ENCODE measurements around the gene ZDHHC14.
"Not testable (repeated sequence)": the region's sequence is repeated elsewhere in the genome, so short reads cannot be mapped to it uniquely, and the experiment has no call there.

Gene ZDHHC14

GRCh38 chr6:157402996-157403685 lies 22.2 kb downstream of the ZDHHC14 start:
- Histone ChIP-seq H3K27ac (no peak overlapping the region), H3K27me3 (replicated peaks) (no peaks in the 10 kb centered on the region), H3K36me3 (replicated peaks) (no peaks in the 10 kb centered on the region), H3K4me3 (ENCODE audit: low read depth, low read length) (no peak overlapping the region)
- no peak for TF ChIP-seq CTCF (IDR thresholded peaks at IDR 0.05; ENCODE audit: low read depth, low read length, missing control alignments)
- no peak for DNase-seq
- in situ Hi-C loops (cut with HindIII; ENCODE audit: low pct_ligation_motif_present, low sequenced_read_pairs) = no loop called here

GRCh38 chr6:157403686-157404051 lies 22.7 kb downstream of the ZDHHC14 start:
- no peak for DNase-seq
- Histone ChIP-seq H3K27me3 (replicated peaks) (no peaks in the 10 kb centered on the region), H3K27ac (no peak overlapping the region), H3K36me3 (replicated peaks) (no peaks in the 10 kb centered on the region), H3K4me3 (ENCODE audit: low read depth, low read length) (no peak overlapping the region)
- in situ Hi-C loops (cut with HindIII; ENCODE audit: low pct_ligation_motif_present, low sequenced_read_pairs) = no loop called here
- TF ChIP-seq CTCF (IDR thresholded peaks at IDR 0.05; ENCODE audit: low read depth, low read length, missing control alignments) = no peak

- Histone ChIP-seq H3K36me3 (replicated peaks) (no peaks in the 10 kb centered on the region), H3K27me3 (replicated peaks) (no peaks in the 10 kb centered on the region), H3K4me3 (ENCODE audit: low read depth, low read length) (no peak overlapping the region), H3K27ac (no peak overlapping the region)
- peak; percentile 59 for DNase-seq
- in situ Hi-C loops (cut with HindIII; ENCODE audit: low pct_ligation_motif_present, low sequenced_read_pairs) = no loop called here
- TF ChIP-seq CTCF (IDR thresholded peaks at IDR 0.05; ENCODE audit: low read depth, low read length, missing control alignments) = no peak
These were observed 25.0 kb downstream of the ZDHHC14 start for GRCh38 chr6:157405986-157406385.

- Histone ChIP-seq H3K27me3 (replicated peaks) (no peaks in the 10 kb centered on the region), H3K36me3 (replicated peaks) (no peaks in the 10 kb centered on the region), H3K4me3 (ENCODE audit: low read depth, low read length) (no peak overlapping the region), H3K27ac (no peak overlapping the region)
- in situ Hi-C loops (cut with HindIII; ENCODE audit: low pct_ligation_motif_present, low sequenced_read_pairs) = no loop called here
- TF ChIP-seq CTCF (IDR thresholded peaks at IDR 0.05; ENCODE audit: low read depth, low read length, missing control alignments) = no peak
- DNase-seq = no peak
These were observed 25.7 kb downstream of the ZDHHC14 start for GRCh38 chr6:157406661-157407060.

- Histone ChIP-seq H3K4me3 (ENCODE audit: low read depth, low read length) (no peak overlapping the region), H3K27me3 (replicated peaks) (no peaks in the 10 kb centered on the region), H3K27ac (no peak overlapping the region), H3K36me3 (replicated peaks) (no peaks in the 10 kb centered on the region)
- DNase-seq = no peak
- TF ChIP-seq CTCF (IDR thresholded peaks at IDR 0.05; ENCODE audit: low read depth, low read length, missing control alignments) = no peak
- in situ Hi-C loops (cut with HindIII; ENCODE audit: low pct_ligation_motif_present, low sequenced_read_pairs) = no loop called here
These were observed 26.7 kb downstream of the ZDHHC14 start for GRCh38 chr6:157407646-157408045.

GRCh38 chr6:157408427-157408826 lies 27.4 kb downstream of the ZDHHC14 start:
- DNase-seq; H3K27ac ChIP-seq; in situ Hi-C loops (cut with HindIII; ENCODE audit: low pct_ligation_motif_present, low sequenced_read_pairs): not testable (repeated sequence)

More at GRCh38 chr6:157408427-157408826, 27.4 kb downstream of the ZDHHC14 start:
- not testable (repeated sequence) for H3K4me3 ChIP-seq (ENCODE audit: low read depth, low read length); H3K27me3 ChIP-seq (replicated peaks); H3K36me3 ChIP-seq (replicated peaks)
